ENCODE results near the gene FUT6.

GRCh38 chr19:5877427-5877826 is 37.9 kb upstream of the FUT6 start:
- TF ChIP-seq CTCF (IDR thresholded peaks at IDR 0.05 in 4 of 5, conservative IDR thresholded peaks at IDR 0.05 in 1 of 5) (no peak), POLR2A (IDR thresholded peaks at IDR 0.05) (no peak)
